HepG2 (cell line): ENCODE data around the gene GGA3. TPM values are rescaled to one million over a fixed set of nuclear protein-coding genes. Genes with fewer than 3 reads are reported as not detected.

Source experiments
- CCDC6 ChIP-seq: sonication (generic); formaldehyde crosslinking; IDR thresholded peaks from 2 replicates; pipeline ENCODE4 v1.8.1; 2022; ENCODE audit warnings: mild to moderate bottlenecking, missing genetic modification reagents, moderate library complexity
- DMAP1 ChIP-seq: IDR thresholded peaks from 2 replicates; pipeline ENCODE4 v1.6.1; 2016
- FOSL1 ChIP-seq: sonication (generic); formaldehyde crosslinking; IDR thresholded peaks from 2 replicates; pipeline ENCODE4 v1.9.0; 2021; ENCODE audit warnings: missing genetic modification reagents, borderline replicate concordance
- FOXP1 ChIP-seq, 2 experiments: fragments of 450-650 bp in 1 of 2; IDR thresholded peaks; 2 replicates each; pipeline ENCODE4 v1.6.1; 2017 to 2018; ENCODE audit warnings: antibody characterized with exemption in 1 of 2
- GABPA ChIP-seq, 2 experiments: IDR thresholded peaks; 2 replicates each; pipeline ENCODE4 v1.6.1; 2011 to 2016; ENCODE audit warnings: low read depth in 2 of 2, low read length in 1 of 2, missing biosample characterization in 1 of 2, missing genetic modification characterization in 1 of 2
- HOXA3 ChIP-seq: sonication (generic); formaldehyde crosslinking; IDR thresholded peaks from 2 replicates; pipeline ENCODE4 v1.5.0; 2020; ENCODE audit warnings: missing genetic modification reagents
- RARG ChIP-seq: sonication (generic); formaldehyde crosslinking; IDR thresholded peaks from 2 replicates; pipeline ENCODE4 v1.4.0; 2020; ENCODE audit warnings: low read depth, mild to moderate bottlenecking, missing genetic modification reagents
- REPIN1 ChIP-seq: sonication (generic); formaldehyde crosslinking; IDR thresholded peaks from 2 replicates; pipeline ENCODE4 v1.8.0; 2022; ENCODE audit warnings: missing genetic modification reagents, low read depth, mild to moderate bottlenecking, borderline replicate concordance
- SRF ChIP-seq: IDR thresholded peaks from 2 replicates; pipeline ENCODE4 v1.6.1; 2011; ENCODE audit warnings: mild to moderate bottlenecking, low read depth, low read length, moderate library complexity
- STAG1 ChIP-seq: sonication (generic); formaldehyde crosslinking; IDR thresholded peaks from 2 replicates; pipeline ENCODE4 v1.4.0; 2020; ENCODE audit warnings: missing genetic modification reagents
- SUZ12 ChIP-seq: fragments of 150-350 bp; IDR thresholded peaks from 2 replicates; pipeline ENCODE4 v1.6.1; 2014; ENCODE audit warnings: low read depth, low read length
- ZFP36L2 ChIP-seq: sonication (generic); formaldehyde crosslinking; IDR thresholded peaks from 2 replicates; pipeline ENCODE4 v1.4.0; 2020; ENCODE audit warnings: missing genetic modification reagents
- ZNF546 ChIP-seq: sonication (generic); formaldehyde crosslinking; conservative IDR thresholded peaks from 2 replicates; pipeline ENCODE4 v1.8.1; 2023; ENCODE audit warnings: mild to moderate bottlenecking, missing genetic modification reagents
- ZNF572 ChIP-seq: sonication (generic); formaldehyde crosslinking; IDR thresholded peaks from 2 replicates; pipeline ENCODE4 v1.5.1; 2020; ENCODE audit warnings: mild to moderate bottlenecking, missing genetic modification reagents
- ZNF772 ChIP-seq: sonication (generic); formaldehyde crosslinking; IDR thresholded peaks from 2 replicates; pipeline ENCODE4 v1.5.0; 2020; ENCODE audit warnings: mild to moderate bottlenecking, missing genetic modification reagents
- ZNF790 ChIP-seq: sonication (generic); formaldehyde crosslinking; IDR thresholded peaks from 2 replicates; pipeline ENCODE4 v1.8.0; 2022; ENCODE audit warnings: missing genetic modification reagents, mild to moderate bottlenecking, borderline replicate concordance
- ZSCAN9 ChIP-seq: IDR thresholded peaks from 2 replicates; pipeline ENCODE4 v1.6.1; 2016; ENCODE audit warnings: borderline replicate concordance
- polyA plus RNA-seq, 8 experiments: library from polyadenylated mRNA; depleted of rRNA in 3 of 8; stranded (reverse) in 7 of 8; unstranded in 1 of 8; fragments of >200 nt; fragmentation: Illumina TruSeq in 4 of 8; extraction: Trizol in 4 of 8; gene quantifications; 2 replicates each; pipeline versions ENCODE4 v1.2.1 to v1.2.3, GENCODE V29; 2011 to 2016; ENCODE audit warnings: low read depth in 4 of 8, missing spikeins in 1 of 8, mixed read lengths in 1 of 8; ENCODE audit not compliant: insufficient read depth in 1 of 8
- total RNA-seq, 5 experiments: library from RNA; depleted of rRNA; stranded (reverse); fragments of >200 nt; fragmentation: Illumina TruSeq; extraction: Trizol; gene quantifications; 2 replicates each; pipeline ENCODE4 v1.2.3, GENCODE V29; 2016; ENCODE audit warnings: low read depth in 1 of 5
- TF ChIP-seq, protein P1 (sequence below): sonication (generic); formaldehyde crosslinking; IDR thresholded peaks from 2 replicates; pipeline ENCODE4 v1.4.0; 2020; ENCODE audit warnings: missing genetic modification reagents
- TF ChIP-seq, protein P2 (sequence below), 2 experiments: fragments of 450-650 bp in 1 of 2; sonication (generic) in 1 of 2; formaldehyde crosslinking in 1 of 2; IDR thresholded peaks; 2 replicates each; pipeline versions ENCODE4 v1.6.1 to v1.8.0; 2016 to 2022; ENCODE audit warnings: antibody characterized with exemption in 1 of 2, mild to moderate bottlenecking in 1 of 2, missing genetic modification reagents in 1 of 2

Gene GGA3
- total and polyA plus RNA-seq, 2 of the 13 experiments (the other 11 are each of a cell fraction or from before 2014, with no cell fraction given), result 28.4 to 43.7 TPM

DNA sequence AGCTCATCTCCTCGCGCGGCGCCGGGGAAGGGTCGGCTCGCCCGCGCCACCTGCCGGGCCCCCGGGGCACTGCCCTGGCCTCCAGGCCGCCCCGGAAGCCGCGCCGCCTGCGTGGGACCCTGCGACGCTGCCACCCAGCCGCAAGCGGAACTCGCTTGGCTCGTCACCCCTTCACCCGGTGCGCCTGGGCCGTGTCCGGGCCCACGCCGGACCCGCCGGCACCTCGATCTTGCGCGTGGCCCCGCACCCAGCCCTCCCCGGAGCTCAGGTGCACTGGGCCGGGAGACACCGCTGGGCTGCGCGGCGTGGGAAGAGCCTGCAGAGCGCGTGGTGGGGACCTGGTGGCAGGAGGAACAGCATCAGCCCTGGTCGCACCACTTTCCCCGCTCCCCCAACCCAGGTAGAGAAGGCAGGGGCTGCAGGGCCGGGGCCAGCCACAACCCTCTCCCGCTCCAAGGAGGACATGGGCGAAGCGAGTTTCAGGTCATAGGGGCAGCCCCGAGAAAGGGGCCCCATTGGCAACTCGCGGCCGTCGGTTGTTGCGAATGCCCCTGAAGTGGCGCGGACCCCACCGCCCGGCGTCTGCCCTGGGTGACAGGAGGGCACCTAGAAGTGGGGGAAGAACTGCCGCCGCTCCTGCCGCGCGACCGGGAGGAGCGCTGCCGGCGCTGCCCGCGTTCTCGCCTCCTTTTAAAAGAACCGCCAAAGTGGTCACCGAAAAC lies 10.0 kb upstream of the GGA3 start (continued):
- TF ChIP-seq, protein P1, sequence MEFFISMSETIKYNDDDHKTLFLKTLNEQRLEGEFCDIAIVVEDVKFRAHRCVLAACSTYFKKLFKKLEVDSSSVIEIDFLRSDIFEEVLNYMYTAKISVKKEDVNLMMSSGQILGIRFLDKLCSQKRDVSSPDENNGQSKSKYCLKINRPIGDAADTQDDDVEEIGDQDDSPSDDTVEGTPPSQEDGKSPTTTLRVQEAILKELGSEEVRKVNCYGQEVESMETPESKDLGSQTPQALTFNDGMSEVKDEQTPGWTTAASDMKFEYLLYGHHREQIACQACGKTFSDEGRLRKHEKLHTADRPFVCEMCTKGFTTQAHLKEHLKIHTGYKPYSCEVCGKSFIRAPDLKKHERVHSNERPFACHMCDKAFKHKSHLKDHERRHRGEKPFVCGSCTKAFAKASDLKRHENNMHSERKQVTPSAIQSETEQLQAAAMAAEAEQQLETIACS (CRISPR knock-in tag), result no peak; the same call in 1 of the 2 replicates
- TF ChIP-seq SRF (no peak), STAG1 (CRISPR knock-in tag) (peak; percentile 39; the same call in 1 of the 2 replicates), GABPA (IDR thresholded peaks at IDR 0.05; ENCODE audit: low read depth, low read length) (peak; percentile 72), GABPA (CRISPR knock-in tag; IDR thresholded peaks at IDR 0.05; ENCODE audit: low read depth) (no peak), RARG (no peak), HOXA3 (CRISPR knock-in tag) (peak; percentile 90), DMAP1 (peak; percentile 50; the same call in 1 of the 2 replicates), ZSCAN9 (CRISPR knock-in tag) (no peak; the same call in 1 of the 2 replicates), CCDC6 (peak; percentile 71), ZNF772 (peak; percentile 46; the same call in 1 of the 2 replicates), FOXP1 (IDR thresholded peaks at IDR 0.05) (no peak), FOXP1 (CRISPR knock-in tag; IDR thresholded peaks at IDR 0.05) (no peak), ZNF572 (CRISPR knock-in tag) (peak; percentile 79; the same call in 1 of the 2 replicates), ZNF546 (CRISPR knock-in tag) (peak; percentile 96), REPIN1 (CRISPR knock-in tag) (peak; percentile 68), FOSL1 (no peak), ZFP36L2 (CRISPR knock-in tag) (no peak), SUZ12 (no peak), ZNF790 (CRISPR knock-in tag) (peak; percentile 89; the same call in 1 of the 2 replicates)
- TF ChIP-seq, protein P2, sequence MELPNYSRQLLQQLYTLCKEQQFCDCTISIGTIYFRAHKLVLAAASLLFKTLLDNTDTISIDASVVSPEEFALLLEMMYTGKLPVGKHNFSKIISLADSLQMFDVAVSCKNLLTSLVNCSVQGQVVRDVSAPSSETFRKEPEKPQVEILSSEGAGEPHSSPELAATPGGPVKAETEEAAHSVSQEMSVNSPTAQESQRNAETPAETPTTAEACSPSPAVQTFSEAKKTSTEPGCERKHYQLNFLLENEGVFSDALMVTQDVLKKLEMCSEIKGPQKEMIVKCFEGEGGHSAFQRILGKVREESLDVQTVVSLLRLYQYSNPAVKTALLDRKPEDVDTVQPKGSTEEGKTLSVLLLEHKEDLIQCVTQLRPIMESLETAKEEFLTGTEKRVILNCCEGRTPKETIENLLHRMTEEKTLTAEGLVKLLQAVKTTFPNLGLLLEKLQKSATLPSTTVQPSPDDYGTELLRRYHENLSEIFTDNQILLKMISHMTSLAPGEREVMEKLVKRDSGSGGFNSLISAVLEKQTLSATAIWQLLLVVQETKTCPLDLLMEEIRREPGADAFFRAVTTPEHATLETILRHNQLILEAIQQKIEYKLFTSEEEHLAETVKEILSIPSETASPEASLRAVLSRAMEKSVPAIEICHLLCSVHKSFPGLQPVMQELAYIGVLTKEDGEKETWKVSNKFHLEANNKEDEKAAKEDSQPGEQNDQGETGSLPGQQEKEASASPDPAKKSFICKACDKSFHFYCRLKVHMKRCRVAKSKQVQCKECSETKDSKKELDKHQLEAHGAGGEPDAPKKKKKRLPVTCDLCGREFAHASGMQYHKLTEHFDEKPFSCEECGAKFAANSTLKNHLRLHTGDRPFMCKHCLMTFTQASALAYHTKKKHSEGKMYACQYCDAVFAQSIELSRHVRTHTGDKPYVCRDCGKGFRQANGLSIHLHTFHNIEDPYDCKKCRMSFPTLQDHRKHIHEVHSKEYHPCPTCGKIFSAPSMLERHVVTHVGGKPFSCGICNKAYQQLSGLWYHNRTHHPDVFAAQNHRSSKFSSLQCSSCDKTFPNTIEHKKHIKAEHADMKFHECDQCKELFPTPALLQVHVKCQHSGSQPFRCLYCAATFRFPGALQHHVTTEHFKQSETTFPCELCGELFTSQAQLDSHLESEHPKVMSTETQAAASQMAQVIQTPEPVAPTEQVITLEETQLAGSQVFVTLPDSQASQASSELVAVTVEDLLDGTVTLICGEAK (IDR thresholded peaks at IDR 0.05), result no peak
- TF ChIP-seq, protein P2 (CRISPR knock-in tag; IDR thresholded peaks at IDR 0.05), result 0 out of 2 replicates have a peak, but pooled peaks have one; percentile 52
